WTC11 (cell line): Measurements from ENCODE around the gene CDK11B. TPM values are rescaled to one million over a fixed set of nuclear protein-coding genes. Genes with fewer than 3 reads are reported as not detected.

Experiments used
- ATAC-seq: fragments of 200-7000 bp; cut with Tn5 transposase; 2 replicates; pipeline ENCODE4 v1.10.0; 2021; ENCODE audit warnings: mild to moderate bottlenecking, moderate library complexity
- CTCF ChIA-PET: fragments of 300-600 bp; sonication (Branson Sonifier 250); formaldehyde crosslinking; loops from one replicate; lab custom pipeline; 2021; ENCODE audit warnings: antibody characterized with exemption; lab: Charles Lee
- POLR2A ChIA-PET: fragments of 350-600 bp; sonication (Branson Sonifier 250); formaldehyde crosslinking; loops from one replicate; lab custom pipeline; 2021; ENCODE audit warnings: antibody characterized with exemption; lab: Charles Lee
- DNase-seq: peaks from one replicate; pipeline ENCODE4 v3.0.0; 2021; ENCODE audit warnings: low spot score
- H3K27ac Mint-ChIP-seq: 2 replicates; pipeline ENCODE4 v1.8.0; 2021; ENCODE audit warnings: mixed read lengths
- H3K27me3 Mint-ChIP-seq: 2 replicates; pipeline ENCODE4 v1.8.0; 2021; ENCODE audit warnings: low read depth, mild to moderate bottlenecking, moderate library complexity, mixed read lengths
- H3K36me3 Mint-ChIP-seq: 2 replicates; pipeline ENCODE4 v1.8.0; 2021; ENCODE audit warnings: mixed read lengths
- H3K4me1 Mint-ChIP-seq: 2 replicates; pipeline ENCODE4 v1.8.0; 2022; ENCODE audit warnings: mixed read lengths
- H3K4me3 Mint-ChIP-seq: 2 replicates; pipeline ENCODE4 v1.8.0; 2021; ENCODE audit warnings: mild to moderate bottlenecking, moderate library complexity, mixed read lengths
- H3K9me3 Mint-ChIP-seq: 2 replicates; pipeline ENCODE4 v1.8.0; 2021; ENCODE audit warnings: mixed read lengths
- ATF3 ChIP-seq: sonication (generic); formaldehyde crosslinking; conservative IDR thresholded peaks from 2 replicates; pipeline ENCODE4 v1.8.1; 2022; ENCODE audit warnings: mild to moderate bottlenecking, missing genetic modification reagents
- ATF6 ChIP-seq: sonication (generic); formaldehyde crosslinking; IDR thresholded peaks from 2 replicates; pipeline ENCODE4 v1.8.1; 2023; ENCODE audit warnings: mild to moderate bottlenecking, missing genetic modification reagents
- CDX4 ChIP-seq: fragments of 250-450 bp; sonication (Bioruptor Pico); IDR thresholded peaks from 2 replicates; pipeline ENCODE4 v1.9.0; 2021; ENCODE audit warnings: moderate library complexity, mild to moderate bottlenecking, inconsistent platforms, borderline replicate concordance
- ERG ChIP-seq: fragments of 250-450 bp; sonication (Bioruptor Pico); IDR thresholded peaks from 2 replicates; pipeline ENCODE4 v1.8.0; 2021; ENCODE audit warnings: mild to moderate bottlenecking
- GABPB1 ChIP-seq: sonication (generic); formaldehyde crosslinking; IDR thresholded peaks from 2 replicates; pipeline ENCODE4 v1.8.1; 2023; ENCODE audit warnings: mild to moderate bottlenecking, missing genetic modification reagents
- GRHL2 ChIP-seq: fragments of 250-450 bp; sonication (Bioruptor Pico); IDR thresholded peaks from 2 replicates; pipeline ENCODE4 v1.8.0; 2022; ENCODE audit warnings: mild to moderate bottlenecking, moderate library complexity; ENCODE audit not compliant: insufficient replicate concordance, severe bottlenecking
- HMGXB4 ChIP-seq: sonication (generic); formaldehyde crosslinking; IDR thresholded peaks from 2 replicates; pipeline ENCODE4 v1.8.1; 2023; ENCODE audit warnings: mild to moderate bottlenecking, moderate library complexity, missing genetic modification reagents
- IRF1 ChIP-seq: sonication (generic); formaldehyde crosslinking; IDR thresholded peaks from 2 replicates; pipeline ENCODE4 v1.8.0; 2023; ENCODE audit warnings: missing genetic modification reagents
- KAT7 ChIP-seq: sonication (generic); formaldehyde crosslinking; IDR thresholded peaks from 2 replicates; pipeline ENCODE4 v1.8.1; 2023; ENCODE audit warnings: missing genetic modification reagents, mild to moderate bottlenecking, borderline replicate concordance
- MAX ChIP-seq: sonication (generic); formaldehyde crosslinking; IDR thresholded peaks from 2 replicates; pipeline ENCODE4 v1.8.0; 2022; ENCODE audit warnings: mild to moderate bottlenecking, missing genetic modification reagents
- MLX ChIP-seq: sonication (generic); formaldehyde crosslinking; IDR thresholded peaks from 2 replicates; pipeline ENCODE4 v1.8.1; 2023; ENCODE audit warnings: mild to moderate bottlenecking, missing genetic modification reagents, moderate library complexity
- NFYB ChIP-seq: sonication (generic); formaldehyde crosslinking; conservative IDR thresholded peaks from 2 replicates; pipeline ENCODE4 v1.8.0; 2022; ENCODE audit warnings: low read depth, missing genetic modification reagents
- NR2C2 ChIP-seq: sonication (generic); formaldehyde crosslinking; IDR thresholded peaks from 2 replicates; pipeline ENCODE4 v1.8.0; 2022; ENCODE audit warnings: mild to moderate bottlenecking, missing genetic modification reagents
- STAT6 ChIP-seq: sonication (generic); formaldehyde crosslinking; conservative IDR thresholded peaks from 2 replicates; pipeline ENCODE4 v1.8.1; 2023; ENCODE audit warnings: mild to moderate bottlenecking, low read depth, missing genetic modification reagents, moderate library complexity
- USF2 ChIP-seq: sonication (generic); formaldehyde crosslinking; IDR thresholded peaks from 2 replicates; pipeline ENCODE4 v1.8.1; 2023; ENCODE audit warnings: mild to moderate bottlenecking, missing genetic modification reagents, moderate library complexity
- ZBTB43 ChIP-seq: sonication (generic); formaldehyde crosslinking; IDR thresholded peaks from 2 replicates; pipeline ENCODE4 v1.8.1; 2023; ENCODE audit warnings: mild to moderate bottlenecking, missing genetic modification reagents
- ZNF138 ChIP-seq: sonication (generic); formaldehyde crosslinking; conservative IDR thresholded peaks from 2 replicates; pipeline ENCODE4 v1.8.1; 2022; ENCODE audit warnings: mild to moderate bottlenecking, moderate library complexity, missing genetic modification reagents
- ZNF423 ChIP-seq: fragments of 250-450 bp; sonication (Bioruptor Pico); IDR thresholded peaks from 2 replicates; pipeline ENCODE4 v2.1.2; 2022; ENCODE audit warnings: mild to moderate bottlenecking, moderate library complexity
- total RNA-seq: library from RNA; stranded (reverse); gene quantifications from 3 replicates; pipeline ENCODE4 v1.2.3, GENCODE V29; 2021

CDK11B gene
- total RNA-seq, 1 experiment from 2014 or later = 41.2 TPM

GRCh38 chr1:1625404-1625775 is 33.4 kb downstream of the CDK11B start:
- ChIA-PET CTCF (no interaction called here), POLR2A (no interaction called here)
- H3K4me1 Mint-ChIP-seq = peaks cover 2% of the 10 kb centered on the region; the same call in 1 of the 2 replicates
- ATAC-seq (no peak), DNase-seq (no peak)
- H3K27me3 Mint-ChIP-seq = peaks cover 2% of the 10 kb centered on the region
- no peaks in the 10 kb centered on the region for H3K36me3 Mint-ChIP-seq
- H3K9me3 Mint-ChIP-seq = no peaks in the 10 kb centered on the region
- no peak overlapping the region for H3K27ac Mint-ChIP-seq
- TF ChIP-seq ZNF138 (no peak), ZNF423 (no peak), IRF1 (CRISPR knock-in tag) (no peak), NFYB (CRISPR knock-in tag) (no peak), NR2C2 (CRISPR knock-in tag) (no peak), GABPB1 (no peak), MAX (CRISPR knock-in tag) (no peak), CDX4 (CRISPR knock-in tag) (no peak), USF2 (CRISPR knock-in tag) (no peak), KAT7 (CRISPR knock-in tag) (no peak), STAT6 (CRISPR knock-in tag) (no peak), GRHL2 (CRISPR knock-in tag) (no peak), ERG (no peak), ATF6 (CRISPR knock-in tag) (no peak), HMGXB4 (CRISPR knock-in tag) (no peak), ZBTB43 (no peak), ATF3 (CRISPR knock-in tag) (no peak), MLX (CRISPR knock-in tag) (no peak)
- no peak overlapping the region for H3K4me3 Mint-ChIP-seq
